Middle frontal gyrus (tissue), 1 donor: ENCODE results near the gene RGS6.

ENCODE experiments used
- DNase-seq: peaks from one replicate; pipeline ENCODE4 v3.0.0-alpha.2; 2015; ENCODE audit warnings: low spot score; ENCODE audit errors: extremely low spot score

Gene RGS6

GRCh38 chr14:72549854-72550253 is 617.6 kb downstream of the RGS6 start:
- DNase-seq, result no peak

- no peak for DNase-seq
Observed at GRCh38 chr14:72550513-72550912, 618.3 kb downstream of the RGS6 start.

GRCh38 chr14:72552236-72552635 is 620.0 kb downstream of the RGS6 start:
- DNase-seq, result no peak

- DNase-seq, result no peak
Observed at GRCh38 chr14:72553161-72553560, 620.9 kb downstream of the RGS6 start.

- no peak for DNase-seq
Observed at GRCh38 chr14:72553656-72554055, 621.4 kb downstream of the RGS6 start.

- no peak for DNase-seq
Observed at GRCh38 chr14:72554401-72554800, 622.2 kb downstream of the RGS6 start.

GRCh38 chr14:72554994-72555608 is 622.9 kb downstream of the RGS6 start:
- no peak for DNase-seq

- no peak for DNase-seq
Observed at GRCh38 chr14:72555609-72556000, 623.4 kb downstream of the RGS6 start.

GRCh38 chr14:72557671-72558070 is 625.4 kb downstream of the RGS6 start:
- no peak for DNase-seq

- no peak for DNase-seq
Observed at GRCh38 chr14:72558721-72559120, 626.5 kb downstream of the RGS6 start.

GRCh38 chr14:72559202-72559601 is 627.0 kb downstream of the RGS6 start:
- DNase-seq, result no peak

GRCh38 chr14:72559669-72560255 is 627.5 kb downstream of the RGS6 start:
- DNase-seq, result no peak

GRCh38 chr14:72560331-72560730 is 628.1 kb downstream of the RGS6 start:
- no peak for DNase-seq

- DNase-seq, result no peak
Observed at GRCh38 chr14:72560889-72561493, 628.8 kb downstream of the RGS6 start.

GRCh38 chr14:72562300-72562699 is 630.1 kb downstream of the RGS6 start:
- DNase-seq, result no peak

- no peak for DNase-seq
Observed at GRCh38 chr14:72563676-72564075, 631.4 kb downstream of the RGS6 start.

- DNase-seq, result no peak
Observed at GRCh38 chr14:72565149-72565559, 632.9 kb downstream of the RGS6 start.

GRCh38 chr14:72565917-72566316 is 633.7 kb downstream of the RGS6 start:
- no peak for DNase-seq

- DNase-seq, result no peak
Observed at GRCh38 chr14:72567226-72567625, 635.0 kb downstream of the RGS6 start.

GRCh38 chr14:72568296-72568992 is 636.2 kb downstream of the RGS6 start:
- DNase-seq, result no peak

GRCh38 chr14:72573725-72574417 is 641.6 kb downstream of the RGS6 start:
- peak; percentile 27 for DNase-seq

GRCh38 chr14:72574715-72575114 is 642.5 kb downstream of the RGS6 start:
- DNase-seq, result no peak
